ENCODE results near the gene TBXAS1. TPM values are rescaled to one million over a fixed set of nuclear protein-coding genes. Genes with fewer than 3 reads are reported as not detected.

Gene TBXAS1
- total RNA-seq, 2 experiments from 2014 or later, result 5.5 to 6.0 TPM

GRCh38 chr7:140057143-140057535 is 228.1 kb downstream of the TBXAS1 start:
- TF ChIP-seq CTCF (IDR thresholded peaks at IDR 0.05), result no peak
- peaks cover 48% of the 10 kb centered on the region for H3K4me1 ChIP-seq (ENCODE audit: insufficient read depth, low read length)
- Mint-ChIP-seq H3K36me3 (ENCODE audit: low read depth) (peaks cover 55% of the 10 kb centered on the region), H3K4me3 (no peak overlapping the region), H3K27ac (no peak overlapping the region), H3K27me3 (no peaks in the 10 kb centered on the region), H3K4me1 (ENCODE audit: low read depth) (peaks cover 79% of the 10 kb centered on the region), H3K9me3 (no peaks in the 10 kb centered on the region)
- ChIA-PET POLR2A (no interaction called here), CTCF (no interaction called here)
- no peaks in the 10 kb centered on the region for H3K9me3 ChIP-seq (ENCODE audit: control insufficient read depth in 1 of 2, insufficient read depth in 1 of 2, low read length in 2 of 2)
- DNase-seq (no peak), ATAC-seq (ENCODE audit: poor library complexity) (no peak)
- no peak overlapping the region for H3K4me3 ChIP-seq (ENCODE audit: low read length)
- intact Hi-C loops (cut with DNase I, micrococcal nuclease), result loop anchor here in 1 of 2 experiments (5.0 kb wide), 1 partner anchor 280 kb away; the partner anchor contains the start of gene HIPK2
- H3K27me3 ChIP-seq (ENCODE audit: control insufficient read depth in 1 of 2, insufficient read depth in 2 of 2, low read length in 2 of 2), result no peaks in the 10 kb centered on the region
- H3K27ac ChIP-seq (ENCODE audit: low read depth in 1 of 2, low read length in 2 of 2), result no peak overlapping the region
- peaks cover 46% of the 10 kb centered on the region for H3K36me3 ChIP-seq (ENCODE audit: insufficient read depth, low read length)

GRCh38 chr7:140058517-140058916 is 229.5 kb downstream of the TBXAS1 start:
- H3K27me3 ChIP-seq (ENCODE audit: control insufficient read depth in 1 of 2, insufficient read depth in 2 of 2, low read length in 2 of 2), result no peaks in the 10 kb centered on the region
- H3K36me3 ChIP-seq (ENCODE audit: insufficient read depth, low read length), result peaks cover 37% of the 10 kb centered on the region
- Mint-ChIP-seq H3K27me3 (no peaks in the 10 kb centered on the region), H3K4me3 (peak overlapping the region; percentile 59), H3K9me3 (no peaks in the 10 kb centered on the region), H3K4me1 (ENCODE audit: low read depth) (peaks cover 80% of the 10 kb centered on the region), H3K36me3 (ENCODE audit: low read depth) (peaks cover 46% of the 10 kb centered on the region), H3K27ac (peak overlapping the region; percentile 70)
- ChIA-PET POLR2A (interaction anchor here (0.9 kb wide), 1 partner anchor 423 kb away, joined by 3 read pairs; no protein-coding TSS in a partner anchor), CTCF (interaction anchor here (0.9 to 1.2 kb wide), 2 partner anchors 11 to 26 kb away, joined by 3 to 4 read pairs; no protein-coding TSS in a partner anchor)
- H3K4me3 ChIP-seq (ENCODE audit: low read length), result no peak overlapping the region
- DNase-seq (peak in 1 of 14 experiments; percentile 19), ATAC-seq (ENCODE audit: poor library complexity) (no peak)
- H3K27ac ChIP-seq (ENCODE audit: low read depth in 1 of 2, low read length in 2 of 2), result no peak overlapping the region
- no peaks in the 10 kb centered on the region for H3K9me3 ChIP-seq (ENCODE audit: control insufficient read depth in 1 of 2, insufficient read depth in 1 of 2, low read length in 2 of 2)
- peaks cover 56% of the 10 kb centered on the region for H3K4me1 ChIP-seq (ENCODE audit: insufficient read depth, low read length)
- intact Hi-C loops (cut with DNase I, micrococcal nuclease), result loop anchor here in 1 of 2 experiments (5.0 kb wide), 1 partner anchor 281 kb away; the partner anchor contains the start of gene HIPK2
- no peak for TF ChIP-seq CTCF (IDR thresholded peaks at IDR 0.05)

GRCh38 chr7:140059273-140060242 is 230.5 kb downstream of the TBXAS1 start:
- Histone ChIP-seq H3K27me3 (ENCODE audit: control insufficient read depth in 1 of 2, insufficient read depth in 2 of 2, low read length in 2 of 2) (no peaks in the 10 kb centered on the region), H3K36me3 (ENCODE audit: insufficient read depth, low read length) (peaks cover 26% of the 10 kb centered on the region), H3K27ac (ENCODE audit: low read depth in 1 of 2, low read length in 2 of 2) (peak overlapping the region; percentile 30 to 40), H3K4me1 (ENCODE audit: insufficient read depth, low read length) (peaks cover 54% of the 10 kb centered on the region), H3K9me3 (ENCODE audit: control insufficient read depth in 1 of 2, insufficient read depth in 1 of 2, low read length in 2 of 2) (no peaks in the 10 kb centered on the region), H3K4me3 (ENCODE audit: low read length) (no peak overlapping the region)
- ATAC-seq (ENCODE audit: poor library complexity) (peak; percentile 12), DNase-seq (peak in 12 of 14 experiments; percentile 13 to 76 (median 44))
- intact Hi-C loops (cut with DNase I, micrococcal nuclease), result loop anchor here (5.0 to 10.0 kb wide), 7 partner anchors 173 to 1493 kb away; partner anchors contain the start of genes AGK (in 1 of the 2), HIPK2 (in 1 of the 2), MKRN1 (in 1 of the 2) and SLC37A3 (in 1 of the 2)
- H3K4me1 Mint-ChIP-seq (ENCODE audit: low read depth), result peaks cover 75% of the 10 kb centered on the region
- H3K27ac Mint-ChIP-seq, result peak overlapping the region; percentile 70
- POLR2A ChIA-PET, result interaction anchor here (0.9 to 4.5 kb wide), 3 partner anchors 117 to 424 kb away, joined by 3 to 36 read pairs (median 3); partner anchors contain the start of gene KDM7A
- H3K4me3 Mint-ChIP-seq, result peak overlapping the region; percentile 85
- peaks cover 41% of the 10 kb centered on the region for H3K36me3 Mint-ChIP-seq (ENCODE audit: low read depth)
- H3K27me3 Mint-ChIP-seq, result no peaks in the 10 kb centered on the region
- no peaks in the 10 kb centered on the region for H3K9me3 Mint-ChIP-seq
- TF ChIP-seq CTCF (IDR thresholded peaks at IDR 0.05), result no peak
- CTCF ChIA-PET, result interaction anchor here (0.9 to 1.3 kb wide), 3 partner anchors 12 to 414 kb away, joined by 3 to 4 read pairs (median 3); no protein-coding TSS in a partner anchor
